ENCODE measurements around the gene COX17.

The COX17 gene

GRCh38 chr3:119643528-119643927 lies 33.7 kb downstream of the COX17 start:
- DNase-seq (ENCODE audit: low spot score), result no peak

GRCh38 chr3:119642746-119643473 lies 34.3 kb downstream of the COX17 start:
- DNase-seq (ENCODE audit: low spot score), result no peak

GRCh38 chr3:119641416-119641815 lies 35.8 kb downstream of the COX17 start:
- no peak for DNase-seq (ENCODE audit: low spot score)

- no peak for DNase-seq (ENCODE audit: low spot score)
Measured at GRCh38 chr3:119639494-119640350, 37.5 kb downstream of the COX17 start.

- DNase-seq (ENCODE audit: low spot score), result no peak
Measured at GRCh38 chr3:119637679-119638477, 39.3 kb downstream of the COX17 start.

GRCh38 chr3:119636891-119637611 lies 40.2 kb downstream of the COX17 start:
- no peak for DNase-seq (ENCODE audit: low spot score)

GRCh38 chr3:119636249-119636648 lies 41.0 kb downstream of the COX17 start:
- DNase-seq (ENCODE audit: low spot score), result no peak

- DNase-seq (ENCODE audit: low spot score), result no peak
Measured at GRCh38 chr3:119635719-119636118, 41.5 kb downstream of the COX17 start.

GRCh38 chr3:119632829-119633228 lies 44.4 kb downstream of the COX17 start:
- no peak for DNase-seq (ENCODE audit: low spot score)

GRCh38 chr3:119632216-119632615 lies 45.0 kb downstream of the COX17 start:
- no peak for DNase-seq (ENCODE audit: low spot score)

GRCh38 chr3:119631516-119631915 lies 45.7 kb downstream of the COX17 start:
- no peak for DNase-seq (ENCODE audit: low spot score)

- no peak for DNase-seq (ENCODE audit: low spot score)
Measured at GRCh38 chr3:119630880-119631329, 46.3 kb downstream of the COX17 start.

GRCh38 chr3:119630128-119630879 lies 46.9 kb downstream of the COX17 start:
- DNase-seq (ENCODE audit: low spot score), result no peak

- DNase-seq (ENCODE audit: low spot score), result no peak
Measured at GRCh38 chr3:119628816-119629445, 48.3 kb downstream of the COX17 start.

GRCh38 chr3:119628390-119628789 lies 48.8 kb downstream of the COX17 start:
- DNase-seq (ENCODE audit: low spot score), result no peak

GRCh38 chr3:119627461-119627860 lies 49.7 kb downstream of the COX17 start:
- DNase-seq (ENCODE audit: low spot score), result no peak

- DNase-seq (ENCODE audit: low spot score), result no peak
Measured at GRCh38 chr3:119626196-119626595, 51.0 kb downstream of the COX17 start.

GRCh38 chr3:119625451-119626153 lies 51.6 kb downstream of the COX17 start:
- no peak for DNase-seq (ENCODE audit: low spot score)

GRCh38 chr3:119624002-119624720 lies 53.0 kb downstream of the COX17 start:
- no peak for DNase-seq (ENCODE audit: low spot score)
